ENCODE data around the gene ATP4A.

ATP4A gene

GRCh38 chr19:35549174-35549788 is 14.2 kb downstream of the ATP4A start:
- DNase-seq, result no peak

GRCh38 chr19:35546532-35546931 is 16.9 kb downstream of the ATP4A start:
- no peak for DNase-seq

GRCh38 chr19:35545855-35546381 is 17.5 kb downstream of the ATP4A start:
- DNase-seq, result no peak

GRCh38 chr19:35545001-35545854 is 18.2 kb downstream of the ATP4A start, which contains the start of gene TMEM147:
TMEM147 (plus strand) TSS chr19:35545626; CDS start chr19:35545740, 114 bp downstream.
- peak; percentile 43 for DNase-seq

- no peak for DNase-seq
Measured at GRCh38 chr19:35544110-35544802, 19.2 kb downstream of the ATP4A start.

- no peak for DNase-seq
Measured at GRCh38 chr19:35543280-35544109, 20.0 kb downstream of the ATP4A start.

- DNase-seq, result no peak
Measured at GRCh38 chr19:35542209-35542608, 21.2 kb downstream of the ATP4A start.

GRCh38 chr19:35540356-35540927 is 23.0 kb downstream of the ATP4A start:
- DNase-seq, result no peak

GRCh38 chr19:35539850-35540249 is 23.6 kb downstream of the ATP4A start:
- DNase-seq, result no peak

- no peak for DNase-seq
Measured at GRCh38 chr19:35539314-35539713, 24.1 kb downstream of the ATP4A start.

GRCh38 chr19:35534803-35535480 is 28.5 kb downstream of the ATP4A start:
- DNase-seq, result no peak

GRCh38 chr19:35533822-35534392 is 29.6 kb downstream of the ATP4A start:
- no peak for DNase-seq

- DNase-seq, result no peak
Measured at GRCh38 chr19:35533201-35533821, 30.1 kb downstream of the ATP4A start, which contains the start of gene GAPDHS. GAPDHS (plus strand) TSS chr19:35533456; CDS start chr19:35533528, 72 bp downstream.

GRCh38 chr19:35531291-35531690 is 32.2 kb downstream of the ATP4A start:
- no peak for DNase-seq

- no peak for DNase-seq
Measured at GRCh38 chr19:35529241-35530218, 33.9 kb downstream of the ATP4A start.

- DNase-seq, result no peak
Measured at GRCh38 chr19:35528218-35529038, 35.0 kb downstream of the ATP4A start, which contains the start of gene SBSN. SBSN (minus strand) TSS chr19:35528311; CDS start chr19:35528281, 30 bp downstream.

- DNase-seq, result no peak
Measured at GRCh38 chr19:35525873-35526272, 37.6 kb downstream of the ATP4A start.

GRCh38 chr19:35524181-35524837 is 39.1 kb downstream of the ATP4A start:
- no peak for DNase-seq
